Activated CD8-positive, alpha-beta memory T cell treated with anti-CD3 and anti-CD28 coated beads, Interleukin-2, amount 50 U/mL, for 1 hour (primary cell): ENCODE measurements around the gene GPRIN3.

Experiments
- DNase-seq: peaks from one replicate; pipeline ENCODE4 v3.0.0-alpha.2; 2020; ENCODE audit errors: extremely low read depth

The GPRIN3 gene

DNA sequence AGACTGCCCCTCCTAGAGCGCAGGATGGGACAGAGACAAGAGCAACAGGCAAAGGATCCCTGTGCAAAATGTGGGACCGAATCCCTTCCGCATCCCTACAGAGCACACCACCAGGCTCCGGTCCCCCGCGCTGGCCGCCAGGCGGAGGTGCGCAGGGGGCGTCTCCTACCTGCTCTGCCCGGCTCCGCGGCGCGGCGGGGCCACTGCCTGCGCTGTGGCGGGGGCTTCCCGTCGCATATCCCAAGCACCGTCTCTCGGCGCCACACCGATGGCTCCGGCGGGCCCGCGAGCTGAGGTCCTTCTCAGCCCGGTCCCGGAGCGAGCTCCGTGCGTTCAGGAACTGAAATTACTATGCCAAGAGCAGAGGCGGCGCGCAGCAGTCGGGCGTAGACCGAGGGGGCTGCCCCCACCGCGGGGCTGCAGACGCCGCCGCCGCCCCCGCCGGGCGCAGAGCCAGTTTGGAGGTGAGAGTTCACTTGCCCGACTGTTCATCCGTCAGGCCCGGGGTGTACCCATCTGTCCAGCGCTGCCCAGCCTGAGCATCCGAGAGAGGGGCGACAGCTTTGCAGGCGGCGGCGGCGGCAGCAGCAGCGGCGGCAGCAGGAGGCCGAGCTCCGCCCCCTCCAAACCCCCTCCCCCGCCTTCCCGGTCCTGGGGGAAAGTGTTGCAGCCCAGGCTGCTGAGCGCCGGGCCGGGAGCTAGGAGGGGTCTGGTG is at the start of gene GPRIN3:
Gene GPRIN3 (minus strand): TSS at position 355 of the 715 bp plus-strand sequence. CDS start 57,690 bp downstream, outside the sequence.
- no peak for DNase-seq

DNA sequence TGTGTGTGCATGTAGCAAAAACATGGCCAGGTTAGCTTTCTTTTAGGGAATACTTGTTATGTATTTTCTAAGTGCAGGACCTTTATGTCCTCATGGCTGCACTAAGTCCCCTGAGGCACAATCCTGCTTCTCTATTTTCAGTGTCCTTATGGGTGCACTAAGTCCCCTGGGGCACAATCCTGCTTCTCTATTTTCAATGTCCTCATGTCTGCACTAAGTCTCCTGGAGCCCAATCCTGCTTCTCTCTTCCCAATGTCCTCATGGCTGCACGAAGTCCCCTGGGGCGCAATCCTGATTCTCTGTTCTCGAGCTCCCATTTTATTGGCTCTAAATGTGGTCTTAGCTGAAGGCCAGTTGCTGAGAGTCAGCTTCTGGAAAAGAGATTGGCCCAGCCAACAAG is 49.7 kb upstream of the GPRIN3 start:
- no peak for DNase-seq

DNA sequence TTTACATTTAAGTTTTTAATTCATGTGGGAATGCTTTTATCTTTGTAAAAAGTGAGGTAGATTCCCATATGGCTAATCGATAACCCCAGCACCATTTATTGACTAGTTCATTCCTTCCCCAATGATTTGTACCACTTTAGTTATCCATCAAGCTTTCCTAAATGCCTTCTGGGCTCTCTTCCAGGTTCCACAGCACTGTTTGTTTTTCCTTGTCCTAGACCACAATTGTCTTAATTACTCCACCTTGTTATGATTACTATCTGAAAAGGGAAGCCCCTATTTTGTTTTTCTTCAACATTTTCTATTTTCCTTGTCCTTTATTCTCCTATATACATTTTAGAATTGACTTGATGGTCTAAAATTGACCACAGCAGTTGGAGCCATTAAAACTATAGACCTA is 48.5 kb upstream of the GPRIN3 start:
- DNase-seq = no peak

DNA sequence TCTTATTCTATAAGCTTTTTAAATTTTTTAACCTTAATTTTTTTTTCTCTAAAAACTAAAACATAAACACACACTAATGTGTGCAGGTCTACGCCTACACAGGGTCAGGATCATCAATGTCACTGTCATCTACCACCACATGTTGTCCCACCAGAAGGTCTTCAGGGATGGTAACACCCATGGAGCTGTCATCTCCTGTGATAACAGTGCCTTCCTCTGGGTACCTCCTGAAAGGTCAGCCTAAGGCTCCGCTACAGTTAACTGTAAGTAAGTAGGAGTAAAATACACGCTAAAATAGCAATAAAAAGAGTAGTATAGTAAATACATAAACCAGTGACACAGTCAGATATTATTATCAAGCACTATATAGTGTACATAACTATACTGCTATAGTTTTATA is 45.9 kb upstream of the GPRIN3 start:
- DNase-seq = no peak

DNA sequence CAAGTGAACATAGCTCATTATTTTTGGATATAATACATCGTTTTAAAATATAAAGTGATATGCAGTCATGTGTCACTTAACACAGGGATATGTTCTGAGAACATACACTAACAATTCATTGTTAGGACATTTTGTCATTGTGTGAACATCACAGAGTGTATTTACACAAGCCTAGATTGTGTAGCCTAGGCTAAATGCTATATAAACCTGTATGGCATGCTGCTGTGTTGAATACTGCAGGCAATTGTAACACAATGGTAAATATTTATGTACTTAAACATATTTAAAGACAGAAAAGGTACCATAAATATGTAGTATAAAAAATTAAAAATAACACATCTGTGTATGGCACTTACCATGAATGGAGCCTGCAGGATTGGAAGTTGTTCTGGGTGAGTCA is 44.9 kb upstream of the GPRIN3 start:
- DNase-seq = no peak

DNA sequence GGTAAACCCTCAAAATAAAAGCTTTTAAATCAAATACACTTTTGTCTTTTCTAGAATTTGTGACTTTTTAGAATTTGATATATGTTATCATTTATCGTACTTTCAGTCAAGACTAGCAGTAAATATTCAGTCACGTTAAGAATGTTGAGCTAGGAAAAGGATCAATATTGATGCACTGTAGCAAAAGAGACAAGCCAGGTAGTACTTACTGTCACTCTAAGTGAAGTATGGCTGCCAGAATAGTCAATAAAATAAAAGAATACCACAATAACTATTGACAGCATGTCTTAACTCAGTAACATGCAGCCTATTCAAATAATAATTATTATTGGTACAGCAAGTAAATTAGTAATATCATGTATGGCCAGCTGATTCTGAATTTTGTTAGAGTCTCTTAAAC is 43.6 kb upstream of the GPRIN3 start:
- no peak for DNase-seq

DNA sequence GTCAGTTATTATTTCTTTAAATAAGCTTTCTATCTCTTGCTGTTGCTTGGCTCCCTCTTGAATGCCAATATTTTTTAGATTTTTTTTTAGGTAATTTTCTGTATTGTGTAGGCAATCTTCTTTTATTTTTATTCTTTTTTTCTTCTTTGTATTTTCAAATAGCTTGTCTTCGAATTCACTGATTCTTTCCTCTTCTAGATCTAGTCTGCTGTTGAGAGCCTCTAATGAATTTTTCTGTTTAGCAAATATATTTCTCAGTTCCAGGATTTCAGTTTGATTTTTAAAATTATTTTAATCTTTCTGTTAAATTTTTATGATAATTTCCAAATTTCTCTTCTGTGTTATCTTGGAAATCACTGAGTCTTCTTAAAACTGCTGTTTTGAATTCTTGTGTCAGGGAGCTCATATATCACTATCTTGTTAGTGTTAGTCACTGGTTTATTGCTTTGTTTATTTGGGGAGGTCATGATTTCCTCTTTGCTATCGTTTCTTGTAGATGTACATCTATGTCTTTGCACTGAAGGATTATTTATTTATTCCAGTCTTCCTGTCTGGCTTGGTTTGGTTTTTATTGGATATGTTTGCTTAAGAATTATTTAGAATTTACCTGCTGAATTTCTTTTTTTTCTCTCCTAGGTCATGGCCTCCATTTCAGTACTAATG is 39.9 kb upstream of the GPRIN3 start:
- no peak for DNase-seq

DNA sequence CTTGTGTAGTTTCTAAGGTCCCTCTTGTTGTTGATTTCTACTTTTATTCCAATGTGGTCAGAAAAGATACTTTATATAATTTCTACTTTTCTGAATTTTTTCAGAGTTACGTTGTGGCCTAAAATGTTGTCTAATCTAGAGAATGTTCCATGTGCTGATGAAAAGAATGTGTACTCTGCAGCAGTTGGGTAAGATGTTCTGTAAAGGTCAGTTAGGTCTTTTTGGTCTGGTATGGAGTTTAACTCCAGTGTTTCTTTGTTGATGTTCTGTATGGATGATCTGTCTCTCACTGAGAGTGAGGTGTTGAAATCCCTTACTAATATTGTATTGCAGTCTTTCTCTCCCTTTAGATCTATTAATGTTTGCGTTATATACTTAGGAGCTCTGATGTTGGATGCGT is 37.0 kb upstream of the GPRIN3 start:
- no peak for DNase-seq

DNA sequence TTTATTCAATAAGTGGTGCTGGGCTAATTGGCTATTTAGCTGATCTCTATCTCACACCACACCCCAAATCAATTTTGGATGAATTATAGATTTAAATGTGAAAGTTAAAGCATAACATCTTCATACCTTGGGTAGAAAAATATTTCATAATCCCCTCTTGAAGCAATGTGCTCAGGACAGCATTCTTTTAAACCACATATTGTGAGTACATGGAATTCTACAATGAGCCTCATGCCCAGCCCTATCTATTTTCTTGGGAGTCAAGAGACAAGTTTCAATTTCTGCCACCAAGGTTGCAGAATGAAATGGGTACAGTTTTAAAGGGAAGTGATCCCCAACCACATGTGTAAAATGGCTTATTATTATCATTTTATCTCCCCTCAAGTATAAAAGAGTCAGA is 30.6 kb upstream of the GPRIN3 start:
- DNase-seq = no peak

DNA sequence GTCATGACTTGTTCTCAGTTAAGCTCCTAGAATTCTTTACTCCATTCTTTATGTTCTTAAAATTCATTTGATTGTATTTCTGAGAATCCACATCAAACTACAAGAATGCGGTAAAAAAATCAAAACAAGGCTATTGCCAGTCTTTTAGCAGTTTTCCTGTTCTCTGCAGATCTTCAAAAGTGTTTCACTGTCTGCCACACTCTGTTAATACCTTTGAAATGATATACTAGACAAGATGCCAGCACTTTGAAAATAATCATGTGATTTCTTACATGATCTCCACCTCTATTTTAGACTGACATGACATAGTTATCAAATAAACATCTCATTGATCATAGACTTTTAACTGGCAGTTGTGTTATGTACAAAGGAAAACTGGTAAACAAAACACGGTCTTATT is 30.1 kb upstream of the GPRIN3 start:
- DNase-seq = no peak

DNA sequence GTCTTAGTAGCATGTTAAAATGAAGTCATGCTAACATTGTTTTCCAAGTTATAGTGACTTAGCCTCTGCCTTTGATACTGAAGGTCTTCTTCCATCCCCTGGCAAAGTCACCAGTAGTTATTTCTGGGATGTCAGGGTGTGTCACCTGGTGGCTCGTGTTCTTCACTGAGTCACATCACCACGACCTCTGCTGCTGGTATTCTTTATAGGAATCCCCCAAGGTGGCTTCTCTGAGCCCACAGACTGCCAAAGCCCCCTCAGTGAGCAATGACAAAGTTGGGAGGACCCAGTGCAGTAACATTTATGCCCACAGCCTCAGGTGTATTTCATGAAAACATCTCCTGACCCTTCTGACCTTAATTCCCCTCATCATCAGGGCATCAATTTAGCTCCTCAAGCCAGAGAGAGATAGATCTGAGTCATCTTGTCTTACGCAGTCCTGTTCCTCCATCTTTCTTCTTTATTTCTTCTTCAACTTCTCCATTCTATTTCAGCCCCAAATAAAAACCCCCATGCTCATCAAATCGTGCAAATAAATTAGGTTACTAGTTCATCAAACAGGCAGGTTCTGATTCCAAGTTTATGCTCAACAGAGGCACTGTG is 29.3 kb upstream of the GPRIN3 start:
- no peak for DNase-seq

DNA sequence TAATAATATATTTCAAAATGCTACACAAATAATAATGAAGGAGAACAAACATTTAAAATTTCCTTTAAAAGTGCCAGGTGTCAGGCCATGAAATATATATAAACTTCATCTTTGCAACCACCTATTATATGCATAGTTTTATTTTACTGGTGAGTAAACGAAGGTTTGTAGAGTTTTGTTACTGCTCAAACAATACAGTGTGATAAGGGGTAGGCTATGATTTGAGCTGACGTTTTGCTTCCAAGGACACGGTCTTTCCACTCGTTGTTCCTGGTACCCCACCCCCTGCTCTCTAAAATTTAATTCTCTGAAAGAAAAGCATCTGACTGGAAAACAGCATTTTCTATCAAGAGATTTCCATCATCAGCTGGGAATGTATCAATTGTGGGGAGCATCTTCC is 27.2 kb upstream of the GPRIN3 start:
- DNase-seq = no peak

DNA sequence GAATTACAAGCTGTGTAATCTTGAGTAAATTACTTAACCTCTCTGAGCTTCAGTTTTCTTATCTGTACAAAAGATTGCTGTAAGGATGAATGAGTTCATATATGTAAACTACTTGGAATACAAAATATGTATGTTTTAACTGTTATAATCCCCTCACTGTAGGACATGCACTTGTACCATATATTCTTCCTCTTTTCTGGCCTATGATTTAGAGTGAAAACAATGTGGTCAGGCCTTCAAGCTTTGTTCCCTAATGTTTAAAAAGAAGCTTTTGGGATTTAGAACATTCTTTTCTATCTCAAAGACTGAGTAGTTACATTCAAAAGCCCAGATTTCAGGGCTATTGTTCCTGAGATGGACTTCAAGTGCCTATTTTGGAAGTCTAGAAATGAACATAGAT is 26.7 kb upstream of the GPRIN3 start:
- DNase-seq = no peak

DNA sequence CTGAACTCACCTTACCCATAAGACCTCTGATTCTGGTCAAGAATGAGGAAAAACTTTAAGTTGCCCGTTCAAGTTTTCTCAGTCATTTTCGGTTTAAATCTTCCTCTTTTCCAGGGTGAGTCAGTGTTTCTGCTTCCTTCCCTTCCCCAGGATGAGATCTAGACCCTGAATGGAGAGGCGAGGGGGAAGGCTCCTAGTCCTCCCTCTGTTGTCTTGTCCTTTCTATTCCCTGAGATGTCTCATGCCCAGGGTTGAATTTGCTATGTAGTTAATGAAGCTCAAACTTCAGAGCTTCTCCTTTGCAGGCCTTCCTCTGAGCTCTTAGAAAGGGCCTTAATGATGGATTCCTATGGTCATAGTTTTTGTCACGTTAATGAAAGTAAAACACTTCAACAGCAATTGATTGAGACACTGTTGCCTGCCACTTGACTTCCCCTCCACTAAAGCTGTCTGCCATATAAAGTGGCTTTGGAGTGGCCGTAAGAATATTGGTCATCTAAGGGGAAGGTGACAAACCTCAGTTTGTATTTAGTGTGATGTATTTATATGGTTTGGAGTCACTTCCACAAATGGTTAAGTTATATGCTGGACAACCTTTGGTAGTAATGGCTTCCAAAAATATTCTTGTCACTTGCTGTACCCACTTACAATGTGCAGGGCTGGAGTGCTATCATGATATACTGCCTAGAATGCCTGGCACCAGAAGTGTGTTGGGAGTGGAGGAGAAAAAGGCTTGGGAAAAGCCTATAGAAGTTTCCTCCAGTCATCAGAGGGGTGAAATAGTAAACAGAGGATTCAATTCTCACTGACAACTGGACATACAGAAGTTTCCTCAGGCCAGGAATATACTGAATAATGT is 24.3 kb upstream of the GPRIN3 start:
- no peak for DNase-seq

DNA sequence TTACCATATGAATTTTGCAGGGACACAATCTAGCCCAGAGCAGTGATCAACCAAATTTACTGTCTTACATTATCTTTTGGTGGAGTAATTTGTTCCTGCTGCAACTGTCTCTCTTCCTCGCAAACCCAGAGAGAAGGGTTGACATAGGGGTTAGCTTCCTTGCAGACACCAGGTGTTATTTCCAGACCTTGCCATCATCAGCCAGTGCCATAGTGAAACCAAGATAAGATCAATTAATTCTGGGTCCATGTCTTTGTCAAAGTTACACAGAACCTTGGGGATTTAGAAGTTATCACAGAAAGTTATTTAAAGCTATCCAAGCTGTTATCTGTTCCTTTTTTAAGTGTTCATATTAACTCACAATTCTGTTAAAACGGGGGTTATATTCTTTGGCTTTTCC is 23.6 kb upstream of the GPRIN3 start:
- DNase-seq = no peak

DNA sequence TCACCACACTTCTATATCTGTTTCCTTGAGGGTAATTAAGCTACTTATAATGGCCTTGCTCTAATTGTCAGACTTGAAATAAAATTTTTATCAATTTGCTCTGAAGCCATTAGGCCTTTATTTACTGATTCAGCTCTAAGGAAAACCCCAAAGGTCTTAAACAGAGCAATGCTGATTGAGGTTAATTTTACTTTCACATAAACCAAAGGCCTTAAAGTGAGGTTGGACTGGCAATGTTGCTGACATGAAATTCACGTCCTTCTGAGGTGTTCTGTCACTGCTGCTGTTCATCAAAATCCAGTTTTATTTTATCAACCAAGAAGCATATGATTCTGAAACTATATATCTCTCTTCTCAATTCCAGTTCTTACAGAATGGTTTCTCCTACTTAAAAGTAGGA is 21.7 kb upstream of the GPRIN3 start:
- DNase-seq = no peak

DNA sequence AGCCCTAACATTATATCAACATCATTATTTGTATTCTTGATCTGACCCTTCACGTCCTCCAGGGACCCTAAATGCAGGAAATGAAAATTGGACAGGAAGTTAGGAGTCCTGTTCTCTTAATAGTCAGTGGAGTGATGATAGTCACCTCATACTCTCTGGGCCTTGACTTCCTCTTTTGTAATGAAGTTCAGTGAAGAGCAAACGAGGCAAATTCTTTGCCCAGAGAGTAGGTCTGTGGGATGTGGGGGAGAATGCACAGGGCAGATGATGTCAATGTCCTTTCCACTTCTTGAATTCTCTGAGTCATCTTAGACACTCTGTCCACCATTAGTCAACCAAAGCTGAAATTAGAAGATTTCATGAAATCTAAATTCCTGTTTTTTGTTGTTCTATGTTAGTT is 17.1 kb upstream of the GPRIN3 start:
- no peak for DNase-seq

DNA sequence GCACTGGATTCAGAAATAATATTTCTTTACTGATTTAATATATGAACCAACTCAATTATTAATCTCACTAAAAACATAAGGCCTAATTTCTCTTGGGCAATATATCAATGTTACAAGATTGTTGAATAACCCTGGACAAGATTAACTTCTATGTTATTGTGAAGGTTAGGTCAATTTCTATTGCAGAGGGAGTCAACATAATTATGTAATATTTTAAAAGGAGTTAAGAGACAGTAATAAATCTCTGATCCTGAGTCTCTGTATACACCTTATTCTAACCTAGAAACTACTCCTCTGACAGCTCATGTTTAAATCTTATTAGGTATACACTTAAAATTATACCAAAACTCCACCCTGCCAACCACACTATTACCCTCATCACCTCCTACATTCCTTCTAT is 15.1 kb upstream of the GPRIN3 start:
- DNase-seq = no peak

DNA sequence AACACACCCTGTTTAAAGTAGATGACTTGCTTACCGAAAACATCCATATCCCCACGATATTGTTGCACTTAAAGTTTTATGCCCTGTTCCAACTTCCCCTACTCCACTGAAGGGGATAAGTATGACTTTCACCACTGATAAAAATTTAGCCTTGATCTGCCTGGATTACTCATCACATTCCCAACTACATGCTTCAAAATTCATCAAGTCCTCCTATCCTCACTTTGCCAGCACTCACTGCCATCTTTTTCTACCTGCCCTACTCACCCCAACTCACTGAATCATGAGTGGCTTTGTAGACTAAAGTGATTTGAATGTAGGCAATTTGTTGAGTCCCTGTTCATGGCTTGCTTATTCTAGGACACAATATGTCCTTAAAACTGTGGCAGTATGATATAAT is 12.2 kb upstream of the GPRIN3 start:
- no peak for DNase-seq

DNA sequence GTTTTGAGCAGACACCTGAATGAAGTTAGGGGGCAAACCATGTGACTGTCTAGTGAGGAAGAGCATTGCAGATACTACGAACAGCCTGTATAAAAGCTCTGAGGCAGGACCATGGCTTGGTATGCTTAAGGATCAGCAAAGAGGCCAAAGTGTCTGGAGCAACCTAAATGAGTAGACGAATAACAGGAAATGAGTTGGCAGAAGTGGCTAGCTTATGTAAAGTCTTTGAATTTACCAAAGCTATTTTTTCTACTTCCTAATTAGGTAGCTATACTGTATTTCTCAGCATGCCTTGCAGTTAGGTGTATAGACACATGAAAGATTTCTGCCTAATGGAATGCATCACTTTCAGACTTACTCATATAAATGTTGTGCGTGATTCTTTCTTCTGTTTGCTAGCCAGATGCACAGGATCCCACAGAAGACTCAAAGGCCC is 9.3 kb upstream of the GPRIN3 start:
- no peak for DNase-seq

DNA sequence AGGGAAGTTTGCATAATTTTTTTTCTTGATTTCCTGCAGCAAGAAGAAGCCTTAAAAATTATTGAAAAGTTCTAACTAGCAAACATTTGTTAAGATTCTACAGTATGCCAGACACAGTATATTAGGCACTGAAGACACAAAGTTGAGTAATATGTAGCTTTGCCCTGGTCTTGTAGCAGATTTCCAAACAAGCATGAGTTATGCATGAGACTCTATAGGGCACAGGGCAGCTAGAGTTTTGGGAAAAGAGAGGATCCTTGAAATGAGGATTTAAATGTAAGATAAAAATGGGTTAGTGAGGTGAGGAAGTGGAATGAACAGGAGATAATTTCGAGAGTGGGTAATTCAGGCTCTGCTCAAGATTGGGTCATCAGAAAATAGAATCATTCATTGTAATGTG is 8.6 kb upstream of the GPRIN3 start:
- no peak for DNase-seq

DNA sequence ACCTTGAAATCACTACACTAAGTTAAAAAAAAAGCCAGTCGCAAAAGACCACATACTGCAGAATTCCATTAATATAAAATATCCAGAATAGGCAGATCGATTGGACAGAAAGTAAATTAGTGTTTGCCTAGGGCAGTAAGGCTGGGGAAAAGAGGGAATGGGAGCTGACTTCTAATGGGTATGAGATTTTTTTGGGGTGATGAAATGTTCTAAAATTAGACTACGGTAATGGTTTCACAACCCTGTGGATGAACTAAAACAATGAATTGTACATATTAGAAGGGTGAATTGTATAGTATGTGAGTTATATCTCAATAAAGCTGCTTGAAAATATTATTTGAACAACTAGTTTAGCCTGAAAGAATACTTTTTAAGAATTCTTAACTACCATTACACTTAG is 6.7 kb upstream of the GPRIN3 start:
- DNase-seq = no peak
